DND-41 (cell line): Measurements from ENCODE around the gene SMG7.
A peak's percentile ranks its signal among the peaks of the same experiment; 100 is the strongest.

ENCODE experiments used
- ATAC-seq: fragments of 200-7000 bp; cut with Tn5 transposase; 3 replicates; pipeline ENCODE4 v1.9.1; 2021; ENCODE audit warnings: low read depth; ENCODE audit not compliant: insufficient read depth
- DNase-seq: peaks from one replicate; pipeline ENCODE4 v3.0.0-alpha.2; 2020
- H2AFZ ChIP-seq: 2 replicates; pipeline ENCODE4 v1.6.0; 2012; ENCODE audit warnings: low read depth, low read length
- H3K27ac ChIP-seq: 2 replicates; pipeline ENCODE4 v1.5.1; 2012; ENCODE audit warnings: low read length, inconsistent platforms
- H3K27me3 ChIP-seq: fragments of 200-600 bp; sonication (generic); 2 replicates; pipeline ENCODE4 v1.6.0; 2012; ENCODE audit warnings: low read length, mild to moderate bottlenecking, inconsistent platforms; ENCODE audit not compliant: insufficient read depth, poor library complexity
- H3K36me3 ChIP-seq: 2 replicates; pipeline ENCODE4 v1.5.1; 2012; ENCODE audit warnings: low read length, inconsistent platforms; ENCODE audit not compliant: insufficient read depth
- H3K4me1 ChIP-seq: 2 replicates; pipeline ENCODE4 v1.5.1; 2012; ENCODE audit warnings: mild to moderate bottlenecking, low read length; ENCODE audit not compliant: insufficient read depth
- H3K4me2 ChIP-seq: 2 replicates; pipeline ENCODE4 v1.6.0; 2012; ENCODE audit warnings: mild to moderate bottlenecking, moderate library complexity, low read length, inconsistent platforms; ENCODE audit not compliant: insufficient read depth
- H3K4me3 ChIP-seq, 2 experiments: fragments of 200-600 bp in 1 of 2; shearing (Covaris generic) in 1 of 2; 2 replicates each; pipeline ENCODE4 v1.5.1; 2012 to 2016; ENCODE audit warnings: inconsistent platforms in 2 of 2, low read length in 2 of 2, mild to moderate bottlenecking in 2 of 2, low read depth in 1 of 2, moderate library complexity in 1 of 2
- H3K79me2 ChIP-seq: 2 replicates; pipeline ENCODE4 v1.6.0; 2012; ENCODE audit warnings: low read length, inconsistent platforms; ENCODE audit not compliant: insufficient read depth
- H3K9ac ChIP-seq: 2 replicates; pipeline ENCODE4 v1.6.0; 2012; ENCODE audit warnings: low read depth, mild to moderate bottlenecking, inconsistent platforms, low read length, moderate library complexity
- H3K9me3 ChIP-seq: 2 replicates; pipeline ENCODE4 v1.5.1; 2012; ENCODE audit warnings: low read length, moderate library complexity, mild to moderate bottlenecking, inconsistent platforms; ENCODE audit not compliant: insufficient read depth, severe bottlenecking
- H4K20me1 ChIP-seq: 2 replicates; pipeline ENCODE4 v1.6.0; 2012; ENCODE audit warnings: low read length; ENCODE audit not compliant: insufficient read depth
- CTCF ChIP-seq: IDR thresholded peaks from 2 replicates; pipeline ENCODE4 v1.5.1; 2012; ENCODE audit warnings: borderline replicate concordance, low read length, moderate library complexity, mild to moderate bottlenecking; ENCODE audit not compliant: poor library complexity, severe bottlenecking; ENCODE audit errors: extremely low read depth
- EZH2 ChIP-seq: IDR thresholded peaks from 3 replicates; pipeline ENCODE4 v1.6.1; 2012; ENCODE audit warnings: borderline replicate concordance, low read depth, mild to moderate bottlenecking, moderate library complexity, low read length, inconsistent platforms; ENCODE audit not compliant: severe bottlenecking

The SMG7 gene

GRCh38 chr1:183590244-183591191 lies 118.2 kb downstream of the SMG7 start, which contains the start of gene NCF2:
Gene NCF2, minus strand, starts transcription at chr1:183590459. Its CDS starts 130 bp downstream, at chr1:183590329.
- Histone ChIP-seq H3K27me3 (no peaks in the 10 kb centered on the region), H3K27ac (no peak within 1 kb of the TSS), H3K9ac (no peak within 1 kb of the TSS), H3K4me2 (no peak within 1 kb of the TSS), H3K36me3 (no peaks in the 10 kb centered on the region), H3K9me3 (no peaks in the 10 kb centered on the region), H3K4me3 (no peak within 1 kb of the TSS), H3K79me2 (no peaks in the 10 kb centered on the region), H4K20me1 (no peaks in the 10 kb centered on the region), H2AFZ (no peak within 1 kb of the TSS), H3K4me1 (no peaks in the 10 kb centered on the region)
- DNase-seq: no peak
- TF ChIP-seq CTCF (no peak), EZH2 (no peak)
- peak; percentile 64; the same call in 2 of the 3 replicates for ATAC-seq

- H3K4me1 ChIP-seq: no peaks in the 10 kb centered on the region
- DNase-seq: no peak
- no peaks in the 10 kb centered on the region for H4K20me1 ChIP-seq
- H3K36me3 ChIP-seq: no peaks in the 10 kb centered on the region
- no peak for ATAC-seq
- H3K9ac ChIP-seq: no peak overlapping the region
- H3K27ac ChIP-seq: no peak overlapping the region
- no peak overlapping the region for H3K4me2 ChIP-seq
- H3K79me2 ChIP-seq: no peaks in the 10 kb centered on the region
- TF ChIP-seq EZH2 (no peak), CTCF (no peak)
- H3K9me3 ChIP-seq: no peaks in the 10 kb centered on the region
- no peak overlapping the region for H3K4me3 ChIP-seq
- H2AFZ ChIP-seq: no peak overlapping the region
- no peaks in the 10 kb centered on the region for H3K27me3 ChIP-seq
Measured at GRCh38 chr1:183592733-183593132, 120.4 kb downstream of the SMG7 start.

GRCh38 chr1:183593356-183593755 lies 121.1 kb downstream of the SMG7 start:
- H3K4me3 ChIP-seq: no peak overlapping the region
- H3K4me2 ChIP-seq: no peak overlapping the region
- no peak overlapping the region for H2AFZ ChIP-seq

More at GRCh38 chr1:183593356-183593755, 121.1 kb downstream of the SMG7 start:
- no peak for TF ChIP-seq EZH2
- no peak for TF ChIP-seq CTCF
- Histone ChIP-seq H4K20me1 (no peaks in the 10 kb centered on the region), H3K36me3 (no peaks in the 10 kb centered on the region), H3K4me1 (no peaks in the 10 kb centered on the region), H3K9me3 (no peaks in the 10 kb centered on the region), H3K27ac (no peak overlapping the region), H3K9ac (no peak overlapping the region), H3K79me2 (no peaks in the 10 kb centered on the region), H3K27me3 (no peaks in the 10 kb centered on the region)
- DNase-seq (no peak), ATAC-seq (no peak)
